ENCODE data around the gene SLC19A2. TPM values are rescaled to one million over a fixed set of nuclear protein-coding genes. Genes with fewer than 3 reads are reported as not detected.

Gene SLC19A2
- total and polyA plus RNA-seq, 2 donors (not counting 3 experiments of a cell fraction or from before 2014, with no cell fraction given) = 5.2 to 5.4 TPM

GRCh38 chr1:169465281-169465680, 20.5 kb downstream of the SLC19A2 start:
- ChIA-PET POLR2A (no interaction called here), CTCF (interaction anchor here (0.8 to 5.0 kb wide), 5 partner anchors 13 to 861 kb away, joined by 3 to 73 read pairs (median 7); no protein-coding TSS in a partner anchor)
- Histone ChIP-seq H3K27me3 (ENCODE audit: control insufficient read depth in 2 of 2, insufficient read depth in 2 of 2, low read length in 2 of 2) (no peaks in the 10 kb centered on the region), H3K9ac (replicated peaks; ENCODE audit: extremely low read depth, insufficient read depth, low read length) (no peak overlapping the region), H3K9me1 (replicated peaks; ENCODE audit: control insufficient read depth, extremely low read depth, insufficient read depth, low read length) (no peaks in the 10 kb centered on the region), H3K27ac (ENCODE audit: insufficient read depth, low read depth, low read length) (no peak overlapping the region), H3K79me2 (ENCODE audit: control insufficient read depth, insufficient read depth, low read length) (no peaks in the 10 kb centered on the region), H3K4me3 (replicated peaks in 1 of 3; ENCODE audit: insufficient read depth in 1 of 3, low read depth in 1 of 3, low read length in 3 of 3) (no peak overlapping the region), H3K9me3 (replicated peaks; ENCODE audit: control insufficient read depth, insufficient read depth, low read length) (no peaks in the 10 kb centered on the region), H3K36me3 (ENCODE audit: control insufficient read depth in 2 of 2, extremely low read depth in 1 of 2, insufficient read depth in 2 of 2, low read length in 2 of 2) (peaks cover 0 to 2% of the 10 kb centered on the region in 2 experiments), H3K4me1 (ENCODE audit: control insufficient read depth, extremely low read depth, insufficient read depth, low read length) (peaks cover 3% of the 10 kb centered on the region), H4K20me1 (replicated peaks; ENCODE audit: control insufficient read depth, extremely low read depth, insufficient read depth, low read length) (no peaks in the 10 kb centered on the region), H3K4me2 (ENCODE audit: insufficient read depth, low read length) (no peak overlapping the region), H2AFZ (ENCODE audit: low read depth, low read length) (no peak overlapping the region)
- dilution Hi-C loops (cut with MboI; ENCODE audit: extremely low pct_ligation_motif_present, low sequenced_read_pairs) = no loop called here
- no TSS peak for BruUV-seq (replicated peaks)
- DNase-seq (ENCODE audit: low read depth, low spot score) (no peak), FAIRE-seq (no peak)
- intact Hi-C loops (cut with micrococcal nuclease) = loop anchor here (2.0 to 5.0 kb wide), 2 partner anchors 247 to 862 kb away; partner anchors contain the start of gene SELL
- TF ChIP-seq POLR2AphosphoS5 (IDR thresholded peaks at IDR 0.05; ENCODE audit: insufficient read depth, low read depth, low read length) (no peak), FOS (IDR thresholded peaks at IDR 0.05; ENCODE audit: borderline replicate concordance, insufficient read depth, low read length) (no peak), CTCF (IDR thresholded peaks at IDR 0.05; ENCODE audit: extremely low read depth in 1 of 2, insufficient read depth in 1 of 2, low read depth in 1 of 2, low read length in 2 of 2) (no peak), JUN (IDR thresholded peaks at IDR 0.05; ENCODE audit: borderline replicate concordance, insufficient read depth, insufficient read length, low read depth) (no peak), POLR2A (IDR thresholded peaks at IDR 0.05; ENCODE audit: low read depth, low read length) (no peak), MYC (IDR thresholded peaks at IDR 0.05; ENCODE audit: low read depth, low read length) (no peak), GATA2 (IDR thresholded peaks at IDR 0.05; ENCODE audit: insufficient read depth, insufficient read length, low read depth, low read length) (no peak), EZH2 (IDR thresholded peaks at IDR 0.05; ENCODE audit: borderline replicate concordance, low read depth, low read length, severe bottlenecking) (no peak)
- TF ChIP-seq, protein P1, sequence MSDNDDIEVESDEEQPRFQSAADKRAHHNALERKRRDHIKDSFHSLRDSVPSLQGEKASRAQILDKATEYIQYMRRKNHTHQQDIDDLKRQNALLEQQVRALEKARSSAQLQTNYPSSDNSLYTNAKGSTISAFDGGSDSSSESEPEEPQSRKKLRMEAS (IDR thresholded peaks at IDR 0.05; ENCODE audit: insufficient read depth, insufficient read length) = no peak

Data from endothelial cell of umbilical vein (primary cell).